Loucy (cell line): Measurements from ENCODE around the gene RNASET2.

ENCODE experiments used
- H2AFZ ChIP-seq: fragments of 200-600 bp; sonication (generic); 2 replicates; pipeline ENCODE4 v1.6.0; 2016; ENCODE audit warnings: antibody characterized with exemption, mild to moderate bottlenecking, low read length, moderate library complexity
- H3F3A ChIP-seq: fragments of 200-600 bp; 2 replicates; pipeline ENCODE4 v1.6.0; 2016; ENCODE audit warnings: antibody characterized with exemption, low read depth, mild to moderate bottlenecking
- H3K27me3 ChIP-seq: fragments of 200-600 bp; sonication (generic); 2 replicates; pipeline ENCODE4 v1.6.1; 2014; ENCODE audit warnings: low read length, mild to moderate bottlenecking; ENCODE audit not compliant: insufficient read depth, poor library complexity, severe bottlenecking
- H3K36me3 ChIP-seq: fragments of 200-600 bp; sonication (generic); 2 replicates; pipeline ENCODE4 v1.6.1; 2016; ENCODE audit warnings: low read length; ENCODE audit not compliant: insufficient read depth
- H3K4me1 ChIP-seq: fragments of 200-600 bp; sonication (generic); 2 replicates; pipeline ENCODE4 v1.5.1; 2014; ENCODE audit warnings: low read length, mild to moderate bottlenecking; ENCODE audit not compliant: insufficient read depth, poor library complexity, severe bottlenecking
- H3K4me2 ChIP-seq: fragments of 200-600 bp; sonication (generic); 2 replicates; pipeline ENCODE4 v1.6.0; 2014; ENCODE audit warnings: antibody characterized with exemption, low read length, low read depth, mild to moderate bottlenecking; ENCODE audit not compliant: poor library complexity, severe bottlenecking
- H3K4me3 ChIP-seq: fragments of 200-600 bp; sonication (generic); 2 replicates; pipeline ENCODE4 v1.5.1; 2014; ENCODE audit warnings: low read length, mild to moderate bottlenecking, mixed read lengths; ENCODE audit not compliant: poor library complexity, severe bottlenecking
- H3K79me2 ChIP-seq: fragments of 200-600 bp; sonication (generic); 2 replicates; pipeline ENCODE4 v1.6.1; 2014; ENCODE audit warnings: low read length; ENCODE audit not compliant: insufficient read depth
- H3K9ac ChIP-seq: fragments of 200-600 bp; sonication (generic); 2 replicates; pipeline ENCODE4 v1.6.0; 2014; ENCODE audit warnings: mild to moderate bottlenecking, low read depth, low read length, moderate library complexity; ENCODE audit not compliant: poor library complexity, severe bottlenecking
- H3K9me2 ChIP-seq: fragments of 200-600 bp; sonication (generic); replicated peaks from 2 replicates; pipeline ENCODE4 v1.6.1; 2016; ENCODE audit warnings: low read depth, low read length, mixed read lengths
- H3K9me3 ChIP-seq: fragments of 200-600 bp; sonication (generic); 2 replicates; pipeline ENCODE4 v1.6.1; 2014; ENCODE audit warnings: mild to moderate bottlenecking, antibody characterized with exemption, low read length, low read depth; ENCODE audit not compliant: insufficient read depth
- H4K20me1 ChIP-seq: fragments of 200-600 bp; sonication (generic); 2 replicates; pipeline ENCODE4 v1.6.0; 2014; ENCODE audit warnings: antibody characterized with exemption, low read length, mild to moderate bottlenecking; ENCODE audit not compliant: insufficient read depth, poor library complexity, severe bottlenecking
- CTCF ChIP-seq: fragments of 200-600 bp; sonication (generic); conservative IDR thresholded peaks from 2 replicates; pipeline ENCODE4 v1.5.1; 2014; ENCODE audit warnings: mild to moderate bottlenecking, antibody characterized with exemption, low read length
- EZH2phosphoT487 ChIP-seq: fragments of 200-600 bp; IDR thresholded peaks from 2 replicates; pipeline ENCODE4 v1.6.1; 2018; ENCODE audit warnings: antibody characterized with exemption, mild to moderate bottlenecking, moderate library complexity, borderline replicate concordance

Gene RNASET2

GRCh38 chr6:166987448-166987847 lies 31.1 kb upstream of the RNASET2 start:
- Histone ChIP-seq H3K4me2 (no peak overlapping the region), H2AFZ (no peak overlapping the region), H4K20me1 (peaks cover 5% of the 10 kb centered on the region), H3K9ac (no peak overlapping the region), H3K9me3 (no peaks in the 10 kb centered on the region), H3K36me3 (peaks cover 17% of the 10 kb centered on the region; the same call in 1 of the 2 replicates), H3K4me1 (no peaks in the 10 kb centered on the region), H3K4me3 (no peak overlapping the region), H3K79me2 (peaks cover 36% of the 10 kb centered on the region; the same call in 1 of the 2 replicates), H3K9me2 (no peaks in the 10 kb centered on the region), H3K27me3 (no peaks in the 10 kb centered on the region), H3F3A (no peaks in the 10 kb centered on the region)
- no peak for TF ChIP-seq CTCF
- no peak for TF ChIP-seq EZH2phosphoT487

- no peaks in the 10 kb centered on the region for H3F3A ChIP-seq
- no peaks in the 10 kb centered on the region for H3K9me2 ChIP-seq
- H3K4me1 ChIP-seq = no peaks in the 10 kb centered on the region
- peaks cover 11% of the 10 kb centered on the region; the same call in 1 of the 2 replicates for H3K79me2 ChIP-seq
- no peak overlapping the region for H3K4me3 ChIP-seq
- H3K36me3 ChIP-seq = peaks cover 9% of the 10 kb centered on the region; the same call in 1 of the 2 replicates
- no peaks in the 10 kb centered on the region for H3K9me3 ChIP-seq
- no peaks in the 10 kb centered on the region for H4K20me1 ChIP-seq
- H3K9ac ChIP-seq = no peak overlapping the region
- no peak overlapping the region for H3K4me2 ChIP-seq
- no peak overlapping the region for H2AFZ ChIP-seq
- no peaks in the 10 kb centered on the region for H3K27me3 ChIP-seq
- TF ChIP-seq CTCF = no peak
- TF ChIP-seq EZH2phosphoT487 = no peak
Observed at GRCh38 chr6:166980738-166981137, 24.4 kb upstream of the RNASET2 start.

- H3K4me1 ChIP-seq = no peaks in the 10 kb centered on the region
- H3K4me3 ChIP-seq = no peak overlapping the region
- no peak for TF ChIP-seq EZH2phosphoT487
- no peak for TF ChIP-seq CTCF
- no peaks in the 10 kb centered on the region for H3F3A ChIP-seq
- no peaks in the 10 kb centered on the region for H3K9me2 ChIP-seq
- H3K36me3 ChIP-seq = peaks cover 3% of the 10 kb centered on the region; the same call in 1 of the 2 replicates
- no peaks in the 10 kb centered on the region for H3K79me2 ChIP-seq
- H3K9ac ChIP-seq = no peak overlapping the region
- no peaks in the 10 kb centered on the region for H4K20me1 ChIP-seq
- no peaks in the 10 kb centered on the region for H3K27me3 ChIP-seq
- H2AFZ ChIP-seq = no peak overlapping the region
- no peaks in the 10 kb centered on the region for H3K9me3 ChIP-seq
- no peak overlapping the region for H3K4me2 ChIP-seq
Observed at GRCh38 chr6:166977621-166978525, 21.5 kb upstream of the RNASET2 start.
